Measurements from ENCODE around the gene LRMDA. TPM values are rescaled to one million over a fixed set of nuclear protein-coding genes. Genes with fewer than 3 reads are reported as not detected.

LRMDA gene
- total and polyA plus RNA-seq, 2 of the 13 experiments (the other 11 are each of a cell fraction or from before 2014, with no cell fraction given): 13.4 to 22.0 TPM

DNA sequence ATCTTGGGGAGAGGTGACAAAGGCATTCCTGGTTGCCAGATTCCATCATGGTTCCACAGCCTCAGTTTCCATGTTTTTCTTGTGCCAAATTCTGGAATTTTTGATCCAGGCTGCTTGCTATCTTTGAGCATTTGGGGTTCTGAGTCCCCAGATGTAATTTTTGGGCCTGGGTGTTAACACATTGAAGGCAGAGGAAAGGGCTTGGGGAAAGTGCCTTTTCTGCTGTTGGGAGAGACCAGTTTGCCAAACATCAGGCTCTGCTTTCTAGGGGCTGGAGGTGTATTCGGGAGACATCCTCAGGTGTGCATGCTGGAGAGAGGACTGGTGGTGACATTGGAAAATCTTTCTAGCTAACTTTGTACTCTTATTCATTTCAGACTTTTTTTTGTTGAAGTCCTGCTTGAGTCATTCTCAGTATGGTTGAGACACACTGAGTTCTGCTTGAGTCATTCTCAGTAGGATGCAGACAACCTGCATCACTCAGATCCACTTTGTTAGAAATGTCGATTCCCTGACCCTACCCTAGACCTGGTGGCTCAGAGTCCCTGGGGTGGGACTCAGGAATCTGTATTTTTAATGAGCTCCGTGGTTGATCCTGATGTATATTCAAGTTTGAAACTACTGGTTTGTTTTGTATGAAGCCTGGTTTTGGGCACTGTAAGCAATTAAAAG, 101.0 kb downstream of the LRMDA start:
- Histone ChIP-seq H3K4me2 (ENCODE audit: low read depth, low read length) (no peak overlapping the region), H4K20me1 (ENCODE audit: insufficient read depth, low read length) (no peaks in the 10 kb centered on the region), H3K4me1 (ENCODE audit: insufficient read depth, low read length) (peaks cover 26% of the 10 kb centered on the region), H3K27ac (ENCODE audit: extremely low read length, insufficient read depth, low read length) (no peak overlapping the region), H3K9ac (ENCODE audit: insufficient read depth, low read depth, low read length) (no peak overlapping the region), H3K9me3 (ENCODE audit: low read length) (no peaks in the 10 kb centered on the region), H3K36me3 (replicated peaks in 1 of 2; ENCODE audit: control insufficient read depth in 1 of 2, insufficient read depth in 2 of 2, low read length in 2 of 2) (peaks cover 0 to 4% of the 10 kb centered on the region in 2 experiments; a peak in 2 of 5 replicates), H2AFZ (ENCODE audit: low read length) (no peak overlapping the region), H3K79me2 (ENCODE audit: insufficient read depth, low read length) (no peaks in the 10 kb centered on the region), H3K27me3 (ENCODE audit: control insufficient read depth in 1 of 2, insufficient read depth in 2 of 2, low read length in 2 of 2) (no peaks in the 10 kb centered on the region), H3K4me3 (replicated peaks in 1 of 3; ENCODE audit: insufficient read depth in 1 of 3, low read depth in 2 of 3, low read length in 3 of 3) (no peak overlapping the region)
- WGBS (ENCODE audit: low lambda C conversion rate): 92% methylated on average over 3 of the region's 3 CpGs
- ChIA-PET POLR2A (interaction anchor here (0.7 to 1.0 kb wide), 2 partner anchors 11 to 123 kb away, joined by 3 to 5 read pairs; no protein-coding TSS in a partner anchor), CTCF (ENCODE audit: low intra/inter-chr PET ratio, low total read pairs) (no interaction called here)
- no TSS peak for BruUV-seq (replicated peaks)
- FAIRE-seq: no peak
- intact Hi-C loops (cut with micrococcal nuclease; ENCODE audit: unreplicated experiment) (no loop called here), in situ Hi-C loops (cut with HindIII; ENCODE audit: extremely low pct_ligation_motif_present, low pct_unique_long_range_greater_than_20kb) (no loop called here)
- TF ChIP-seq, protein P1, sequence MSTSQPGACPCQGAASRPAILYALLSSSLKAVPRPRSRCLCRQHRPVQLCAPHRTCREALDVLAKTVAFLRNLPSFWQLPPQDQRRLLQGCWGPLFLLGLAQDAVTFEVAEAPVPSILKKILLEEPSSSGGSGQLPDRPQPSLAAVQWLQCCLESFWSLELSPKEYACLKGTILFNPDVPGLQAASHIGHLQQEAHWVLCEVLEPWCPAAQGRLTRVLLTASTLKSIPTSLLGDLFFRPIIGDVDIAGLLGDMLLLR (CRISPR knock-in tag; IDR thresholded peaks at IDR 0.05): no peak
- TF ChIP-seq HOXD1 (CRISPR knock-in tag; IDR thresholded peaks at IDR 0.05): no peak
- no peak for TF ChIP-seq AGO1 (IDR thresholded peaks at IDR 0.05; ENCODE audit: low read depth, low read length, poor library complexity, severe bottlenecking)
- TF ChIP-seq CBX5 (CRISPR knock-in tag; IDR thresholded peaks at IDR 0.05; ENCODE audit: borderline replicate concordance): no peak
- no peak for TF ChIP-seq KDM3A (CRISPR knock-in tag; IDR thresholded peaks at IDR 0.05; ENCODE audit: low read depth)
- TF ChIP-seq, protein P2, sequence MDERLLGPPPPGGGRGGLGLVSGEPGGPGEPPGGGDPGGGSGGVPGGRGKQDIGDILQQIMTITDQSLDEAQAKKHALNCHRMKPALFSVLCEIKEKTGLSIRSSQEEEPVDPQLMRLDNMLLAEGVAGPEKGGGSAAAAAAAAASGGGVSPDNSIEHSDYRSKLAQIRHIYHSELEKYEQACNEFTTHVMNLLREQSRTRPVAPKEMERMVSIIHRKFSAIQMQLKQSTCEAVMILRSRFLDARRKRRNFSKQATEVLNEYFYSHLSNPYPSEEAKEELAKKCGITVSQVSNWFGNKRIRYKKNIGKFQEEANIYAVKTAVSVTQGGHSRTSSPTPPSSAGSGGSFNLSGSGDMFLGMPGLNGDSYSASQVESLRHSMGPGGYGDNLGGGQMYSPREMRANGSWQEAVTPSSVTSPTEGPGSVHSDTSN (CRISPR knock-in tag; IDR thresholded peaks at IDR 0.05): no peak
- no peak for TF ChIP-seq TCF7 (IDR thresholded peaks at IDR 0.05; ENCODE audit: low read depth)
- no peak for TF ChIP-seq NFE2 (CRISPR knock-in tag; IDR thresholded peaks at IDR 0.05)
- no peak for TF ChIP-seq ARNTL (CRISPR knock-in tag; IDR thresholded peaks at IDR 0.05)
- TF ChIP-seq, protein P3, sequence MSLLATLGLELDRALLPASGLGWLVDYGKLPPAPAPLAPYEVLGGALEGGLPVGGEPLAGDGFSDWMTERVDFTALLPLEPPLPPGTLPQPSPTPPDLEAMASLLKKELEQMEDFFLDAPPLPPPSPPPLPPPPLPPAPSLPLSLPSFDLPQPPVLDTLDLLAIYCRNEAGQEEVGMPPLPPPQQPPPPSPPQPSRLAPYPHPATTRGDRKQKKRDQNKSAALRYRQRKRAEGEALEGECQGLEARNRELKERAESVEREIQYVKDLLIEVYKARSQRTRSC (CRISPR knock-in tag; IDR thresholded peaks at IDR 0.05; ENCODE audit: low read depth): no peak
- TF ChIP-seq, protein P4, sequence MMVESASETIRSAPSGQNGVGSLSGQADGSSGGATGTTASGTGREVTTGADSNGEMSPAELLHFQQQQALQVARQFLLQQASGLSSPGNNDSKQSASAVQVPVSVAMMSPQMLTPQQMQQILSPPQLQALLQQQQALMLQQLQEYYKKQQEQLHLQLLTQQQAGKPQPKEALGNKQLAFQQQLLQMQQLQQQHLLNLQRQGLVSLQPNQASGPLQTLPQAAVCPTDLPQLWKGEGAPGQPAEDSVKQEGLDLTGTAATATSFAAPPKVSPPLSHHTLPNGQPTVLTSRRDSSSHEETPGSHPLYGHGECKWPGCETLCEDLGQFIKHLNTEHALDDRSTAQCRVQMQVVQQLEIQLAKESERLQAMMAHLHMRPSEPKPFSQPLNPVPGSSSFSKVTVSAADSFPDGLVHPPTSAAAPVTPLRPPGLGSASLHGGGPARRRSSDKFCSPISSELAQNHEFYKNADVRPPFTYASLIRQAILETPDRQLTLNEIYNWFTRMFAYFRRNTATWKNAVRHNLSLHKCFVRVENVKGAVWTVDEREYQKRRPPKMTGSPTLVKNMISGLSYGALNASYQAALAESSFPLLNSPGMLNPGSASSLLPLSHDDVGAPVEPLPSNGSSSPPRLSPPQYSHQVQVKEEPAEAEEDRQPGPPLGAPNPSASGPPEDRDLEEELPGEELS (CRISPR knock-in tag; IDR thresholded peaks at IDR 0.05): no peak
- TF ChIP-seq ZNF567 (CRISPR knock-in tag; IDR thresholded peaks at IDR 0.05; ENCODE audit: borderline replicate concordance): no peak
- TF ChIP-seq, protein P5, sequence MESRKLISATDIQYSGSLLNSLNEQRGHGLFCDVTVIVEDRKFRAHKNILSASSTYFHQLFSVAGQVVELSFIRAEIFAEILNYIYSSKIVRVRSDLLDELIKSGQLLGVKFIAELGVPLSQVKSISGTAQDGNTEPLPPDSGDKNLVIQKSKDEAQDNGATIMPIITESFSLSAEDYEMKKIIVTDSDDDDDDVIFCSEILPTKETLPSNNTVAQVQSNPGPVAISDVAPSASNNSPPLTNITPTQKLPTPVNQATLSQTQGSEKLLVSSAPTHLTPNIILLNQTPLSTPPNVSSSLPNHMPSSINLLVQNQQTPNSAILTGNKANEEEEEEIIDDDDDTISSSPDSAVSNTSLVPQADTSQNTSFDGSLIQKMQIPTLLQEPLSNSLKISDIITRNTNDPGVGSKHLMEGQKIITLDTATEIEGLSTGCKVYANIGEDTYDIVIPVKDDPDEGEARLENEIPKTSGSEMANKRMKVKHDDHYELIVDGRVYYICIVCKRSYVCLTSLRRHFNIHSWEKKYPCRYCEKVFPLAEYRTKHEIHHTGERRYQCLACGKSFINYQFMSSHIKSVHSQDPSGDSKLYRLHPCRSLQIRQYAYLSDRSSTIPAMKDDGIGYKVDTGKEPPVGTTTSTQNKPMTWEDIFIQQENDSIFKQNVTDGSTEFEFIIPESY (CRISPR knock-in tag; IDR thresholded peaks at IDR 0.05): no peak
- no peak for TF ChIP-seq MBD4 (IDR thresholded peaks at IDR 0.05; ENCODE audit: borderline replicate concordance, low read length)
- TF ChIP-seq HNF4G (IDR thresholded peaks at IDR 0.05; ENCODE audit: borderline replicate concordance, low read depth, low read length): no peak
- TF ChIP-seq HNF4G (CRISPR knock-in tag; IDR thresholded peaks at IDR 0.05; ENCODE audit: borderline replicate concordance, low read depth): no peak
- no peak for TF ChIP-seq NR2C2 (CRISPR knock-in tag; IDR thresholded peaks at IDR 0.05; ENCODE audit: borderline replicate concordance)
- ATAC-seq: no peak
- no peak for DNase-seq (ENCODE audit: low spot score)

Measured in HepG2 (cell line).